WERI-Rb-1 (cell line): ENCODE data around the gene IRS2.

ENCODE experiments used
- DNase-seq: peaks from one replicate; pipeline ENCODE4 v3.0.0-alpha.2; 2020
- H3K27ac ChIP-seq: fragments of 250-450 bp; sonication (Bioruptor Pico); 2 replicates; pipeline ENCODE4 v1.5.1; 2020; ENCODE audit warnings: mild to moderate bottlenecking, moderate library complexity
- H3K27me3 ChIP-seq: fragments of 250-450 bp; sonication (Bioruptor Pico); 2 replicates; pipeline ENCODE4 v1.5.1; 2021; ENCODE audit warnings: mild to moderate bottlenecking, low read depth, moderate library complexity; ENCODE audit not compliant: insufficient read depth, severe bottlenecking
- H3K36me3 ChIP-seq: fragments of 250-450 bp; sonication (Bioruptor Pico); 2 replicates; pipeline ENCODE4 v1.5.1; 2020; ENCODE audit warnings: mild to moderate bottlenecking, moderate library complexity
- H3K4me3 ChIP-seq: 2 replicates; pipeline ENCODE4 v1.5.1; 2011; ENCODE audit warnings: low read depth, mild to moderate bottlenecking, control low read depth, low read length
- H3K9me3 ChIP-seq: fragments of 250-450 bp; sonication (Bioruptor Pico); 2 replicates; pipeline ENCODE4 v1.5.1; 2021; ENCODE audit warnings: mild to moderate bottlenecking, moderate library complexity; ENCODE audit not compliant: severe bottlenecking
- TF ChIP-seq, protein P1 (sequence below): IDR thresholded peaks from 2 replicates; pipeline ENCODE4 v1.5.1; 2011; ENCODE audit warnings: low read depth, mild to moderate bottlenecking, control low read depth, inconsistent platforms, low read length

The IRS2 gene

DNA sequence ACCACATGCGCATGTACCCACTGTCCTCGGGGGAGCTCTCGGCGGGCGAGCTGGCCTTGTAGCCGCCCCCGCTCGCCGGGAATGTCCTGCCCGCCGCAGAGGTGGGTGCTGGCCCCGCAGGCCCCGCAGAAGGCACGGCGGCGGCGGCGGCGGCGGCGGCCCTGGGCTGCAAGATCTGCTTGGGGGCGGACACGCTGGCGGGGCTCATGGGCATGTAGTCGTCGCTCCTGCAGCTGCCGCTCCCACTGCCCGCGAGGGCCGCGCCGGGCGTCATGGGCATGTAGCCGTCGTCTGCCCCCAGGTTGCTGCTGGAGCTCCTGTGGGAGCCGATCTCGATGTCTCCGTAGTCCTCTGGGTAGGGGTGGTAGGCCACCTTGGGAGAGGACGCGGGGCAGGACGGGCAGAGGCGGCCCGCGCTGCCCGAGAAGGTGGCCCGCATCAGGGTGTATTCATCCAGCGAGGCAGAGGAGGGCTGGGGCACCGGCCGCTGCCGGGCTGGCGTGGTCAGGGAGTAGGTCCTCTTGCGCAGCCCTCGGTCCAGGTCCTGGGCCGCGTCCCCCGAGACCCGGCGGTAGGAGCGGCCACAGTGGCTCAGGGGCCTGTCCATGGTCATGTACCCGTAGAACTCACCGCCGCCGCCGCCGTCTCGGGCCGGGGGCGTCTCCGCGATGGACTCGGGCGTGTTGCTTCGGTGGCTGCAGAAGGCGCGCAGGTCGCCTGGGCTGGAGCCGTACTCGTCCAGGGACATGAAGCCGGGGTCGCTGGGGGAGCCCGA, 2.4 kb downstream of the IRS2 start:
- H3K9me3 ChIP-seq: no peaks in the 10 kb centered on the region
- peaks cover 56% of the 10 kb centered on the region for H3K36me3 ChIP-seq
- TF ChIP-seq, protein P1, sequence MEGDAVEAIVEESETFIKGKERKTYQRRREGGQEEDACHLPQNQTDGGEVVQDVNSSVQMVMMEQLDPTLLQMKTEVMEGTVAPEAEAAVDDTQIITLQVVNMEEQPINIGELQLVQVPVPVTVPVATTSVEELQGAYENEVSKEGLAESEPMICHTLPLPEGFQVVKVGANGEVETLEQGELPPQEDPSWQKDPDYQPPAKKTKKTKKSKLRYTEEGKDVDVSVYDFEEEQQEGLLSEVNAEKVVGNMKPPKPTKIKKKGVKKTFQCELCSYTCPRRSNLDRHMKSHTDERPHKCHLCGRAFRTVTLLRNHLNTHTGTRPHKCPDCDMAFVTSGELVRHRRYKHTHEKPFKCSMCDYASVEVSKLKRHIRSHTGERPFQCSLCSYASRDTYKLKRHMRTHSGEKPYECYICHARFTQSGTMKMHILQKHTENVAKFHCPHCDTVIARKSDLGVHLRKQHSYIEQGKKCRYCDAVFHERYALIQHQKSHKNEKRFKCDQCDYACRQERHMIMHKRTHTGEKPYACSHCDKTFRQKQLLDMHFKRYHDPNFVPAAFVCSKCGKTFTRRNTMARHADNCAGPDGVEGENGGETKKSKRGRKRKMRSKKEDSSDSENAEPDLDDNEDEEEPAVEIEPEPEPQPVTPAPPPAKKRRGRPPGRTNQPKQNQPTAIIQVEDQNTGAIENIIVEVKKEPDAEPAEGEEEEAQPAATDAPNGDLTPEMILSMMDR: no peak
- peak overlapping the region; percentile 50 for H3K27ac ChIP-seq
- no peak for DNase-seq
- peak overlapping the region; percentile 21 for H3K4me3 ChIP-seq
- H3K27me3 ChIP-seq: no peaks in the 10 kb centered on the region

DNA sequence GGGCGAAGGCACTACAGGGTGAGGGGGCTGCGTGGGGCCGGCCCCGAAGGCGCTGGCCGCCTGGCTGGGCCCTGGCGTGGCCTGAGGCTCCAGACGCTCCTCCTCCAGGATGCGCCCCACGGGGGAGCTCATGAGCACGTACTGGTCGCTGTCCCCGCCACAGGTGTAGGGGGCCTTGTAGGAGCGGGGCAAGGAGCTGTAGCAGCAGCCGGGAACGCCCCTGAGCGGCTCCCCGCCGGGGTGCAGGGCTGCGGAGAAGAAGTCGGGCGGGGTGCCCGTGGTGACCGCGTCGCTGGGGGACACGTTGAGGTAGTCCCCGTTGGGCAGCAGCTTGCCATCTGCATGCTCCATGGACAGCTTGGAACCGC, 3.0 kb downstream of the IRS2 start:
- no peak overlapping the region for H3K4me3 ChIP-seq
- H3K27me3 ChIP-seq: no peaks in the 10 kb centered on the region
- H3K27ac ChIP-seq: no peak overlapping the region
- TF ChIP-seq, protein P1: no peak
- no peaks in the 10 kb centered on the region for H3K9me3 ChIP-seq
- peak; percentile 36 for DNase-seq
- H3K36me3 ChIP-seq: peaks cover 58% of the 10 kb centered on the region

- H3K9me3 ChIP-seq: no peaks in the 10 kb centered on the region
- TF ChIP-seq, protein P1: no peak
- H3K4me3 ChIP-seq: no peak overlapping the region
- DNase-seq: no peak
- H3K36me3 ChIP-seq: peaks cover 58% of the 10 kb centered on the region
- H3K27me3 ChIP-seq: no peaks in the 10 kb centered on the region
- H3K27ac ChIP-seq: no peak overlapping the region
Observed at GRCh38 chr13:109782823-109783431, 3.5 kb downstream of the IRS2 start.

GRCh38 chr13:109782066-109782822, 4.1 kb downstream of the IRS2 start:
- TF ChIP-seq, protein P1: no peak
- Histone ChIP-seq H3K9me3 (no peaks in the 10 kb centered on the region), H3K27ac (no peak overlapping the region), H3K27me3 (no peaks in the 10 kb centered on the region), H3K36me3 (peaks cover 57% of the 10 kb centered on the region), H3K4me3 (no peak overlapping the region)
- DNase-seq: no peak

DNA sequence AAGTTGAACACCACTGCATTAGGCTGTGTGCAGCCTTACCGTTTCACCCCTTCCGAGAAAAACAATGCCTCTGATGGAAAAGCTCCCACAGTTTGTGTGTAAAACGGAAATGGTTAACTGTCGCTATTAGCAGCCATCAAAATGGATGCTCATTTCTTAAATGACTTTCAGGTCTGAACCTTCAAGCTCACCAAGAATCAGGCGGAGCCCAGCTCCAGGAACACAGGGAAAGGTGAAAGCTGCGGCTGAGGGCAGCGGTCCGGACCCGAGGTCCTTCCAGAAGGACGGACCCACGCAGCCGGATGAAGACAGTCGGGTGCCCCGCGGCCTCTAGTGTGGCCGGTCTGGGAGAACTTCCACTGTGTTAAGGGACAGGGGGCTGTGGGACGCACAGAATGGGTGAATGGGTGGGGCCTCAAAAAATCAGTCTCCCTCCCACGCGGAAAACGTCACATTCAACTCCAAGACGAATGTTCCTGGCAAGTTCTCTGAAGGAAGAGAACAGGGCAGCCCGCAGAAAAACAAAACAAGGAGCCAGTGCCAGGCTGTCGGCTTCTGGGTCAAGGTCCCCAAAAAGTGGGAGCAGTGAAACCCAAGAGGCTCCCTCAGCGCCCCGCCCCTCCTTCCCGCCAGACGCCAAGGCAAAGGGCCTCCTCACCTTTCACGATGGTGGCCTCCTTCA, 4.9 kb downstream of the IRS2 start:
- DNase-seq: no peak
- TF ChIP-seq, protein P1: no peak
- Histone ChIP-seq H3K36me3 (peaks cover 53% of the 10 kb centered on the region), H3K27ac (no peak overlapping the region), H3K9me3 (no peaks in the 10 kb centered on the region), H3K4me3 (no peak overlapping the region), H3K27me3 (no peaks in the 10 kb centered on the region)
